HCT116 (cell line): ENCODE measurements around the gene DHX16.

Experiments
- CBX3 ChIP-seq: IDR thresholded peaks from 2 replicates; pipeline ENCODE4 v1.6.1; 2012; ENCODE audit warnings: low read depth
- POLR2A ChIP-seq: IDR thresholded peaks from 2 replicates; pipeline ENCODE4 v1.7.0; 2011; ENCODE audit warnings: borderline replicate concordance; ENCODE audit not compliant: insufficient read depth, insufficient read length; ENCODE audit errors: extremely low read depth
- POLR2AphosphoS5 ChIP-seq: IDR thresholded peaks from 2 replicates; pipeline ENCODE4 v1.6.1; 2011; ENCODE audit warnings: mild to moderate bottlenecking, low read depth, low read length, moderate library complexity
- RAD21 ChIP-seq: IDR thresholded peaks from 2 replicates; pipeline ENCODE4 v1.6.1; 2012; ENCODE audit warnings: low read depth, mild to moderate bottlenecking
- SP1 ChIP-seq: IDR thresholded peaks from 2 replicates; pipeline ENCODE4 v1.6.1; 2012; ENCODE audit warnings: low read depth
- YY1 ChIP-seq: IDR thresholded peaks from 2 replicates; pipeline ENCODE4 v1.6.1; 2011; ENCODE audit warnings: low read length, low read depth, moderate library complexity, mild to moderate bottlenecking; ENCODE audit not compliant: insufficient replicate concordance; ENCODE audit errors: extremely low read depth
- TF ChIP-seq, protein P1 (sequence below), 3 experiments: fragments of 200-600 bp in 1 of 3; sonication (generic) in 1 of 3; IDR thresholded peaks in 2 of 3; conservative IDR thresholded peaks in 1 of 3; 2 replicates each; pipeline ENCODE4 v1.5.1; 2012 to 2017; ENCODE audit warnings: low read depth in 2 of 3, low read length in 2 of 3, antibody characterized with exemption in 1 of 3, borderline replicate concordance in 1 of 3, control low read depth in 1 of 3, mild to moderate bottlenecking in 1 of 3, mixed read lengths in 1 of 3, mixed run types in 1 of 3, moderate library complexity in 1 of 3; ENCODE audit not compliant: insufficient read depth in 1 of 3
- TF ChIP-seq, protein P2 (sequence below): IDR thresholded peaks from 2 replicates; pipeline ENCODE4 v1.6.1; 2012

- TF ChIP-seq, protein P1, sequence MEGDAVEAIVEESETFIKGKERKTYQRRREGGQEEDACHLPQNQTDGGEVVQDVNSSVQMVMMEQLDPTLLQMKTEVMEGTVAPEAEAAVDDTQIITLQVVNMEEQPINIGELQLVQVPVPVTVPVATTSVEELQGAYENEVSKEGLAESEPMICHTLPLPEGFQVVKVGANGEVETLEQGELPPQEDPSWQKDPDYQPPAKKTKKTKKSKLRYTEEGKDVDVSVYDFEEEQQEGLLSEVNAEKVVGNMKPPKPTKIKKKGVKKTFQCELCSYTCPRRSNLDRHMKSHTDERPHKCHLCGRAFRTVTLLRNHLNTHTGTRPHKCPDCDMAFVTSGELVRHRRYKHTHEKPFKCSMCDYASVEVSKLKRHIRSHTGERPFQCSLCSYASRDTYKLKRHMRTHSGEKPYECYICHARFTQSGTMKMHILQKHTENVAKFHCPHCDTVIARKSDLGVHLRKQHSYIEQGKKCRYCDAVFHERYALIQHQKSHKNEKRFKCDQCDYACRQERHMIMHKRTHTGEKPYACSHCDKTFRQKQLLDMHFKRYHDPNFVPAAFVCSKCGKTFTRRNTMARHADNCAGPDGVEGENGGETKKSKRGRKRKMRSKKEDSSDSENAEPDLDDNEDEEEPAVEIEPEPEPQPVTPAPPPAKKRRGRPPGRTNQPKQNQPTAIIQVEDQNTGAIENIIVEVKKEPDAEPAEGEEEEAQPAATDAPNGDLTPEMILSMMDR (IDR thresholded peaks at IDR 0.05 in 2 of 3, conservative IDR thresholded peaks at IDR 0.05 in 1 of 3; ENCODE audit: borderline replicate concordance in 1 of 3, insufficient read depth in 1 of 3, low read depth in 2 of 3, low read length in 2 of 3), result no peak
- TF ChIP-seq POLR2A (no peak), POLR2AphosphoS5 (no peak), YY1 (no peak), SP1 (no peak), RAD21 (no peak), CBX3 (no peak)
- TF ChIP-seq, protein P2, sequence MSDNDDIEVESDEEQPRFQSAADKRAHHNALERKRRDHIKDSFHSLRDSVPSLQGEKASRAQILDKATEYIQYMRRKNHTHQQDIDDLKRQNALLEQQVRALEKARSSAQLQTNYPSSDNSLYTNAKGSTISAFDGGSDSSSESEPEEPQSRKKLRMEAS, result no peak
Measured at GRCh38 chr6:30714263-30714662, 41.5 kb upstream of the DHX16 start.
